B cell (primary cell): ENCODE results near the gene RSPO3. TPM values are rescaled to one million over a fixed set of nuclear protein-coding genes. Genes with fewer than 3 reads are reported as not detected.

Source experiments
- ATAC-seq: fragments of 200-7000 bp; cut with Tn5 transposase; one replicate; pipeline ENCODE4 v1.10.0; 2021; ENCODE audit warnings: low read depth, mild to moderate bottlenecking, moderate number of reproducible peaks, moderate library complexity
- CTCF ChIA-PET: fragments of 350-600 bp; sonication (Branson Sonifier 250); formaldehyde crosslinking; loops from one replicate; lab custom pipeline; 2021; ENCODE audit warnings: antibody characterized with exemption, inconsistent platforms; lab: Charles Lee
- POLR2A ChIA-PET: fragments of 350-600 bp; sonication (Branson Sonifier 250); formaldehyde crosslinking; loops from one replicate; lab custom pipeline; 2021; ENCODE audit warnings: antibody characterized with exemption; lab: Charles Lee
- DNase-seq: peaks from one replicate; pipeline ENCODE4 v3.0.0; 2013
- H2AFZ ChIP-seq: 2 replicates; pipeline ENCODE4 v1.6.1; 2012; ENCODE audit warnings: mild to moderate bottlenecking, low read depth, low read length; ENCODE audit not compliant: insufficient read depth, poor library complexity, severe bottlenecking
- H3K27ac ChIP-seq, 2 donors: 1 replicate in 1 of 2; 2 replicates in 1 of 2; pipeline ENCODE4 v1.5.1; 2012 to 2013; ENCODE audit warnings: low read length in 2 of 2, mild to moderate bottlenecking in 2 of 2, moderate library complexity in 1 of 2
- H3K27me3 ChIP-seq, 4 experiments: fragments of 200-600 bp in 1 of 4; sonication (generic) in 1 of 4; replicated peaks in 1 of 4; 1 replicate in 2 of 4; 2 replicates in 2 of 4; pipeline versions ENCODE4 v1.6.1 to v1.7.0; 2013 to 2016; ENCODE audit warnings: low read length in 3 of 4, mild to moderate bottlenecking in 2 of 4, mixed read lengths in 1 of 4, moderate library complexity in 1 of 4; ENCODE audit not compliant: insufficient read depth in 4 of 4, control insufficient read depth in 3 of 4; ENCODE audit errors: control extremely low read depth in 1 of 4
- H3K36me3 ChIP-seq, 2 experiments: replicated peaks in 1 of 2; 1 replicate in 1 of 2; 2 replicates in 1 of 2; pipeline versions ENCODE4 v1.6.1 to v1.7.1; 2013; ENCODE audit warnings: low read length in 1 of 2; ENCODE audit not compliant: insufficient read depth in 2 of 2, control insufficient read depth in 1 of 2; ENCODE audit errors: control extremely low read depth in 1 of 2, extremely low read depth in 1 of 2
- H3K4me1 ChIP-seq, 2 donors: fragments of 200-600 bp in 1 of 2; sonication (generic) in 1 of 2; 1 replicate in 1 of 2; 2 replicates in 1 of 2; pipeline versions ENCODE4 v1.5.1 to v1.6.1; 2013 to 2017; ENCODE audit warnings: low read length in 2 of 2; ENCODE audit not compliant: control insufficient read depth in 2 of 2, insufficient read depth in 2 of 2
- H3K4me2 ChIP-seq: replicated peaks from 2 replicates; pipeline ENCODE3; 2012; ENCODE audit warnings: mild to moderate bottlenecking, low read depth, low read length; ENCODE audit not compliant: poor library complexity, severe bottlenecking
- H3K4me3 ChIP-seq, 5 experiments: fragments of 200-600 bp in 1 of 5; sonication (generic) in 1 of 5; 1 replicate in 3 of 5; 2 replicates in 2 of 5; pipeline versions ENCODE4 v1.5.1 to v1.7.0; 2011 to 2016; ENCODE audit warnings: low read length in 4 of 5, mild to moderate bottlenecking in 4 of 5, low read depth in 2 of 5, control low read depth in 1 of 5, moderate library complexity in 1 of 5; ENCODE audit not compliant: insufficient read depth in 1 of 5; ENCODE audit errors: control extremely low read depth in 1 of 5, extremely low read depth in 1 of 5
- H3K79me2 ChIP-seq: fragments of 200-600 bp; sonication (generic); one replicate; pipeline ENCODE4 v1.6.0; 2016; ENCODE audit warnings: low read length; ENCODE audit not compliant: control insufficient read depth, insufficient read depth
- H3K9ac ChIP-seq: fragments of 200-600 bp; sonication (generic); 2 replicates; pipeline ENCODE4 v1.6.1; 2017; ENCODE audit warnings: mild to moderate bottlenecking, low read length, moderate library complexity
- H3K9me3 ChIP-seq, 3 donors: one replicate each; pipeline versions ENCODE4 v1.6.1 to v1.7.1; 2013; ENCODE audit warnings: low read length in 2 of 3; ENCODE audit not compliant: control insufficient read depth in 2 of 3, insufficient read depth in 1 of 3; ENCODE audit errors: control extremely low read depth in 1 of 3
- H4K20me1 ChIP-seq: 2 replicates; pipeline ENCODE4 v1.6.0; 2012; ENCODE audit warnings: mild to moderate bottlenecking, low read length; ENCODE audit not compliant: insufficient read depth, control insufficient read depth, poor library complexity, severe bottlenecking
- H3K27ac Mint-ChIP-seq: one replicate; pipeline ENCODE4 v1.8.0; 2021; ENCODE audit warnings: mixed read lengths
- H3K27me3 Mint-ChIP-seq: one replicate; pipeline ENCODE4 v1.8.0; 2021; ENCODE audit warnings: mixed read lengths
- H3K4me1 Mint-ChIP-seq: one replicate; pipeline ENCODE4 v1.8.0; 2021; ENCODE audit warnings: mixed read lengths
- H3K4me3 Mint-ChIP-seq: one replicate; pipeline ENCODE4 v1.8.0; 2021; ENCODE audit warnings: mixed read lengths
- H3K9me3 Mint-ChIP-seq: one replicate; pipeline ENCODE4 v1.8.0; 2022; ENCODE audit warnings: mixed read lengths; ENCODE audit not compliant: insufficient read depth
- EZH2 ChIP-seq: IDR thresholded peaks from 2 replicates; pipeline ENCODE4 v1.6.1; 2012; ENCODE audit warnings: borderline replicate concordance, low read depth, mild to moderate bottlenecking, moderate library complexity, low read length; ENCODE audit not compliant: insufficient read depth, poor library complexity, severe bottlenecking
- whole genome bisulfite sequencing: methylation state at CpG from one replicate; pipeline ENCODE4 v1.1.5; 2013; ENCODE audit warnings: missing lambda C conversion rate; ENCODE audit not compliant: insufficient coverage; 5-methylcytosine and 5-hydroxymethylcytosine counted together
- intact Hi-C: fragments of 100-400 bp; cut with micrococcal nuclease; formaldehyde crosslinking; loops from one replicate; pipeline ENCODE4 v1.10.0; 2022
- polyA plus RNA-seq: library from polyadenylated mRNA; depleted of rRNA; stranded (reverse); fragments of >200 nt; gene quantifications from 2 replicates; pipeline ENCODE4 v1.2.3, GENCODE V29; 2012
- total RNA-seq, 2 donors: library from RNA; stranded (reverse); fragments of 120-200 nt in 1 of 2; gene quantifications; 1 replicate in 1 of 2; 2 replicates in 1 of 2; pipeline versions ENCODE4 v1.2.3 to v1.2.4, GENCODE V29; 2013 to 2022
- TF ChIP-seq, protein P1 (sequence below): fragments of 200-600 bp; IDR thresholded peaks from one replicate; pipeline ENCODE4 v1.8.0; 2022; ENCODE audit warnings: antibody characterized with exemption, mild to moderate bottlenecking

RSPO3 gene
- total and polyA plus RNA-seq, 2 donors (not counting 1 experiment from before 2014, with no cell fraction given) = not detected

DNA sequence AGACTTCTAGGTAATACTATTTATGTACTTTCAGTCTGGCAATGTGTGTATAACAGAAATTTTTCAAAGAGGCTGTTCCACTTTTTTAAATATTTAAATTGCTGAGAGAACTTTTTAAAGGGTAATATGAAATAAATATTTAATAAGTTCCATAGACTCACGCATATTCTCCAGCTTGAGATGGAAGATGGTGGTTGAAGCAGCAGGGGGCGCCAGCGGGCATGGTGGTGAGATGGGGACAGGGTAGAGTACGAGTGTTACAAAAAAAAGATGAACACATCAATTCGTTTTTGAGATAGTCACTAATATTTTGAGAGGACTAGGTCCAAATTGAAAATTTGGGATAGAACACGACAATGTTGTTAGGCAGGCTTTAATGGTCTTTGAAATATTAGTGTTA, 68.4 kb downstream of the RSPO3 start:
- no peak overlapping the region for H3K4me3 Mint-ChIP-seq
- TF ChIP-seq, protein P1, sequence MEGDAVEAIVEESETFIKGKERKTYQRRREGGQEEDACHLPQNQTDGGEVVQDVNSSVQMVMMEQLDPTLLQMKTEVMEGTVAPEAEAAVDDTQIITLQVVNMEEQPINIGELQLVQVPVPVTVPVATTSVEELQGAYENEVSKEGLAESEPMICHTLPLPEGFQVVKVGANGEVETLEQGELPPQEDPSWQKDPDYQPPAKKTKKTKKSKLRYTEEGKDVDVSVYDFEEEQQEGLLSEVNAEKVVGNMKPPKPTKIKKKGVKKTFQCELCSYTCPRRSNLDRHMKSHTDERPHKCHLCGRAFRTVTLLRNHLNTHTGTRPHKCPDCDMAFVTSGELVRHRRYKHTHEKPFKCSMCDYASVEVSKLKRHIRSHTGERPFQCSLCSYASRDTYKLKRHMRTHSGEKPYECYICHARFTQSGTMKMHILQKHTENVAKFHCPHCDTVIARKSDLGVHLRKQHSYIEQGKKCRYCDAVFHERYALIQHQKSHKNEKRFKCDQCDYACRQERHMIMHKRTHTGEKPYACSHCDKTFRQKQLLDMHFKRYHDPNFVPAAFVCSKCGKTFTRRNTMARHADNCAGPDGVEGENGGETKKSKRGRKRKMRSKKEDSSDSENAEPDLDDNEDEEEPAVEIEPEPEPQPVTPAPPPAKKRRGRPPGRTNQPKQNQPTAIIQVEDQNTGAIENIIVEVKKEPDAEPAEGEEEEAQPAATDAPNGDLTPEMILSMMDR = peak; percentile 49
- TF ChIP-seq EZH2 = no peak
- 33% methylated on average over 3 of the region's 6 CpGs for WGBS
- intact Hi-C loops = no loop called here
- CTCF ChIA-PET = interaction anchor here (0.7 to 1.6 kb wide), 3 partner anchors 9 to 352 kb away, joined by 3 to 10 read pairs (median 6); partner anchors contain the start of gene RNF146
- H3K27me3 ChIP-seq = no peaks in the 10 kb centered on the region
- H3K27ac Mint-ChIP-seq = no peak overlapping the region
- H3K9me3 ChIP-seq = no peaks in the 10 kb centered on the region
- H3K4me1 ChIP-seq = no peaks in the 10 kb centered on the region
- DNase-seq (peak; percentile 20), ATAC-seq (no peak)
- POLR2A ChIA-PET = no interaction called here
- H3K27me3 Mint-ChIP-seq = peaks cover 3% of the 10 kb centered on the region
- no peak overlapping the region for H2AFZ ChIP-seq
- no peak overlapping the region for H3K27ac ChIP-seq
- H3K4me1 Mint-ChIP-seq = no peaks in the 10 kb centered on the region
- no peak overlapping the region for H3K4me2 ChIP-seq
- no peak overlapping the region for H3K4me3 ChIP-seq
- H4K20me1 ChIP-seq = no peaks in the 10 kb centered on the region
- H3K36me3 ChIP-seq = no peaks in the 10 kb centered on the region
- no peaks in the 10 kb centered on the region for H3K9me3 Mint-ChIP-seq
- no peaks in the 10 kb centered on the region for H3K79me2 ChIP-seq
- H3K9ac ChIP-seq = no peak overlapping the region

DNA sequence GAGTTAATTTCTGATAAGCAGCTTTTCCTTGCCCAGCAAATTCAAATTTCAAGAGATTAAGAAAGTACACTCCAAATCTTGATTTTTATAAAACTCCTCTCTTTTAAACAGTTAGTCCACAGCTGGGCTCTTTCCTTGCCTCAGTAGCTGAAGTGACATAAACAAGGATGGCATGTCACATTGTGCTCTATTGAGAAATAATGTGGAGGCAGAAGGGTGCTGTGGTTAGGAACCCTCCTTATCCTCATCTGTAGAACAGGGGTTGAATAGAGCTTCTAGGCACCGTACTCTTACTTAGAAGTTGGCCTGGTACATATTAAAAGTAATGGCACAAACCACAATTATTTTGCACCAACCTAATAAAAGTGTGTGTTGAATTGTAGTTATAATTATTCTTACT, 70.3 kb downstream of the RSPO3 start:
- no peak for ATAC-seq
- H3K36me3 ChIP-seq = no peaks in the 10 kb centered on the region
- H3K9me3 ChIP-seq = no peaks in the 10 kb centered on the region
- H4K20me1 ChIP-seq = no peaks in the 10 kb centered on the region
- no peaks in the 10 kb centered on the region for H3K79me2 ChIP-seq
- Mint-ChIP-seq H3K9me3 (no peaks in the 10 kb centered on the region), H3K27me3 (peaks cover under 1% of the 10 kb centered on the region), H3K27ac (no peak overlapping the region), H3K4me1 (no peaks in the 10 kb centered on the region), H3K4me3 (no peak overlapping the region)
- no peak overlapping the region for H3K4me2 ChIP-seq
- no peak overlapping the region for H2AFZ ChIP-seq
- H3K4me1 ChIP-seq = no peaks in the 10 kb centered on the region
- H3K27me3 ChIP-seq = no peaks in the 10 kb centered on the region
- ChIA-PET POLR2A (no interaction called here), CTCF (interaction anchor here (1.0 to 1.2 kb wide), 3 partner anchors 13 to 351 kb away, joined by 3 to 4 read pairs (median 3); partner anchors contain the start of gene RNF146)
- no peak overlapping the region for H3K27ac ChIP-seq
- no peak overlapping the region for H3K4me3 ChIP-seq
- no CpG with 5 or more reads among the region's 1 CpG for WGBS
- no peak for DNase-seq
- intact Hi-C loops = loop anchor here (2.0 kb wide), 1 partner anchor 350 kb away; no protein-coding TSS in a partner anchor
- no peak for TF ChIP-seq EZH2
- TF ChIP-seq, protein P1 = no peak
- no peak overlapping the region for H3K9ac ChIP-seq
